ENCODE results near the gene CREBRF. TPM values are rescaled to one million over a fixed set of nuclear protein-coding genes. Genes with fewer than 3 reads are reported as not detected.
A peak's percentile ranks its signal among the peaks of the same experiment; 100 is the strongest.
"Not testable (repeated sequence)": the region's sequence is repeated elsewhere in the genome, so short reads cannot be mapped to it uniquely, and the experiment has no call there.

CREBRF gene
- total RNA-seq, 1 experiment from 2014 or later = 12.3 TPM

GRCh38 chr5:173028811-173029327, 27.3 kb upstream of the CREBRF start:
- DNase-seq = peak in 1 of 2 experiments; percentile 2
- Mint-ChIP-seq H3K9me3 (ENCODE audit: unreplicated experiment) (no peaks in the 10 kb centered on the region), H3K4me1 (ENCODE audit: low read depth, unreplicated experiment) (no peaks in the 10 kb centered on the region), H3K27ac (ENCODE audit: unreplicated experiment) (no peak overlapping the region), H3K4me3 (ENCODE audit: unreplicated experiment) (no peak overlapping the region), H3K36me3 (ENCODE audit: insufficient read depth, unreplicated experiment) (peaks cover 16% of the 10 kb centered on the region), H3K27me3 (ENCODE audit: insufficient read depth, unreplicated experiment) (no peaks in the 10 kb centered on the region)
- H3K27me3 ChIP-seq (replicated peaks; ENCODE audit: control insufficient read depth, insufficient read depth, low read length) = no peaks in the 10 kb centered on the region
- H3K4me3 ChIP-seq (ENCODE audit: low read depth, low read length) = no peak overlapping the region
- H3K36me3 ChIP-seq (ENCODE audit: control insufficient read depth, insufficient read depth, low read length) = no peaks in the 10 kb centered on the region
- intact Hi-C loops (cut with micrococcal nuclease; ENCODE audit: unreplicated experiment) = no loop called here
- no TSS peak for BruUV-seq (replicated peaks)
- no peaks in the 10 kb centered on the region for H3K9me3 ChIP-seq
- TF ChIP-seq, protein P1, sequence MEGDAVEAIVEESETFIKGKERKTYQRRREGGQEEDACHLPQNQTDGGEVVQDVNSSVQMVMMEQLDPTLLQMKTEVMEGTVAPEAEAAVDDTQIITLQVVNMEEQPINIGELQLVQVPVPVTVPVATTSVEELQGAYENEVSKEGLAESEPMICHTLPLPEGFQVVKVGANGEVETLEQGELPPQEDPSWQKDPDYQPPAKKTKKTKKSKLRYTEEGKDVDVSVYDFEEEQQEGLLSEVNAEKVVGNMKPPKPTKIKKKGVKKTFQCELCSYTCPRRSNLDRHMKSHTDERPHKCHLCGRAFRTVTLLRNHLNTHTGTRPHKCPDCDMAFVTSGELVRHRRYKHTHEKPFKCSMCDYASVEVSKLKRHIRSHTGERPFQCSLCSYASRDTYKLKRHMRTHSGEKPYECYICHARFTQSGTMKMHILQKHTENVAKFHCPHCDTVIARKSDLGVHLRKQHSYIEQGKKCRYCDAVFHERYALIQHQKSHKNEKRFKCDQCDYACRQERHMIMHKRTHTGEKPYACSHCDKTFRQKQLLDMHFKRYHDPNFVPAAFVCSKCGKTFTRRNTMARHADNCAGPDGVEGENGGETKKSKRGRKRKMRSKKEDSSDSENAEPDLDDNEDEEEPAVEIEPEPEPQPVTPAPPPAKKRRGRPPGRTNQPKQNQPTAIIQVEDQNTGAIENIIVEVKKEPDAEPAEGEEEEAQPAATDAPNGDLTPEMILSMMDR (IDR thresholded peaks at IDR 0.05; ENCODE audit: insufficient read depth in 1 of 2, low read depth in 1 of 2, low read length in 1 of 2, severe bottlenecking in 1 of 2, unreplicated experiment in 1 of 2) = no peak
- POLR2A ChIA-PET = no interaction called here
- H3K4me1 ChIP-seq = peaks cover 25% of the 10 kb centered on the region
- CTCF ChIA-PET = no interaction called here

GRCh38 chr5:173029499-173029921, 26.6 kb upstream of the CREBRF start:
- Mint-ChIP-seq H3K27ac (ENCODE audit: unreplicated experiment) (no peak overlapping the region), H3K27me3 (ENCODE audit: insufficient read depth, unreplicated experiment) (no peaks in the 10 kb centered on the region), H3K4me3 (ENCODE audit: unreplicated experiment) (no peak overlapping the region), H3K4me1 (ENCODE audit: low read depth, unreplicated experiment) (peaks cover 3% of the 10 kb centered on the region), H3K36me3 (ENCODE audit: insufficient read depth, unreplicated experiment) (peaks cover 15% of the 10 kb centered on the region), H3K9me3 (ENCODE audit: unreplicated experiment) (no peaks in the 10 kb centered on the region)
- H3K36me3 ChIP-seq (ENCODE audit: control insufficient read depth, insufficient read depth, low read length) = no peaks in the 10 kb centered on the region
- no peaks in the 10 kb centered on the region for H3K9me3 ChIP-seq
- ChIA-PET POLR2A (no interaction called here), CTCF (no interaction called here)
- H3K27me3 ChIP-seq (replicated peaks; ENCODE audit: control insufficient read depth, insufficient read depth, low read length) = no peaks in the 10 kb centered on the region
- TF ChIP-seq, protein P1 (IDR thresholded peaks at IDR 0.05; ENCODE audit: insufficient read depth in 1 of 2, low read depth in 1 of 2, low read length in 1 of 2, severe bottlenecking in 1 of 2, unreplicated experiment in 1 of 2) = no peak
- peaks cover 25% of the 10 kb centered on the region for H3K4me1 ChIP-seq
- H3K4me3 ChIP-seq (ENCODE audit: low read depth, low read length) = no peak overlapping the region
- BruUV-seq (replicated peaks) = no TSS peak
- DNase-seq = peak in 1 of 2 experiments; percentile 1
- intact Hi-C loops (cut with micrococcal nuclease; ENCODE audit: unreplicated experiment) = no loop called here

GRCh38 chr5:173032096-173032495, 24.1 kb upstream of the CREBRF start:
- intact Hi-C loops (cut with micrococcal nuclease; ENCODE audit: unreplicated experiment); H3K9me3 Mint-ChIP-seq (ENCODE audit: unreplicated experiment); H3K4me1 Mint-ChIP-seq (ENCODE audit: low read depth, unreplicated experiment); H3K27me3 ChIP-seq (replicated peaks; ENCODE audit: control insufficient read depth, insufficient read depth, low read length); BruUV-seq (replicated peaks); DNase-seq; CTCF ChIA-PET; H3K4me3 ChIP-seq (ENCODE audit: low read depth, low read length); POLR2A ChIA-PET; H3K36me3 ChIP-seq (ENCODE audit: control insufficient read depth, insufficient read depth, low read length); H3K27me3 Mint-ChIP-seq (ENCODE audit: insufficient read depth, unreplicated experiment); H3K9me3 ChIP-seq; H3K27ac Mint-ChIP-seq (ENCODE audit: unreplicated experiment); H3K4me3 Mint-ChIP-seq (ENCODE audit: unreplicated experiment): not testable (repeated sequence)
- H3K36me3 Mint-ChIP-seq (ENCODE audit: insufficient read depth, unreplicated experiment) = peaks cover 37% of the 10 kb centered on the region
- H3K4me1 ChIP-seq = peaks cover 25% of the 10 kb centered on the region

DNA sequence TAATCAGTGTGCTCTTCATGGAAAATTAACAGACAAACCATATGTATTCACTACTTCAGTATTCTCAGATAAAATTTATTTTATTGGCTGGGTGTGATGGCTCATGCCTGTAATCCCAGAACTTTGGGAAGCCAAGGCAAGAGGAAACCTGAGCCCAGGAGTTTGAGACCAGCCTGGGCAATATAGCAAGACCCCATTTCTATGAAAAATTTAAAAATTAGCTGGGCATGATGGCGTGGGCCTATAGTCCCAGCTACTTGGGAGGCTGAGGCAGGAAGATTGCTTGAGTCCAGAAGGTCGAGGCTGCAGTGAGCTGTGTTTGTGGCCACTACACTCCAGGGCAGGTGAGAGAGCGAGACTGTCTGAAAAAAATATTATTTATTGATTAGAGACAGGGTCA, 23.4 kb upstream of the CREBRF start:
- Histone ChIP-seq H3K9me3 (no peaks in the 10 kb centered on the region), H3K36me3 (ENCODE audit: control insufficient read depth, insufficient read depth, low read length) (no peaks in the 10 kb centered on the region), H3K4me1 (peaks cover 23% of the 10 kb centered on the region), H3K27me3 (replicated peaks; ENCODE audit: control insufficient read depth, insufficient read depth, low read length) (no peaks in the 10 kb centered on the region), H3K4me3 (ENCODE audit: low read depth, low read length) (no peak overlapping the region)
- H3K4me3 Mint-ChIP-seq (ENCODE audit: unreplicated experiment) = no peak overlapping the region
- intact Hi-C loops (cut with micrococcal nuclease; ENCODE audit: unreplicated experiment) = no loop called here
- no peak overlapping the region for H3K27ac Mint-ChIP-seq (ENCODE audit: unreplicated experiment)
- DNase-seq = no peak
- CTCF ChIA-PET = no interaction called here
- H3K4me1 Mint-ChIP-seq (ENCODE audit: low read depth, unreplicated experiment) = peaks cover 9% of the 10 kb centered on the region
- no peaks in the 10 kb centered on the region for H3K9me3 Mint-ChIP-seq (ENCODE audit: unreplicated experiment)
- H3K27me3 Mint-ChIP-seq (ENCODE audit: insufficient read depth, unreplicated experiment) = no peaks in the 10 kb centered on the region
- BruUV-seq (replicated peaks) = no TSS peak
- POLR2A ChIA-PET = no interaction called here
- H3K36me3 Mint-ChIP-seq (ENCODE audit: insufficient read depth, unreplicated experiment) = peaks cover 43% of the 10 kb centered on the region
- TF ChIP-seq, protein P1 (IDR thresholded peaks at IDR 0.05; ENCODE audit: insufficient read depth in 1 of 2, low read depth in 1 of 2, low read length in 1 of 2, severe bottlenecking in 1 of 2, unreplicated experiment in 1 of 2) = no peak
